BE2C (cell line): ENCODE data around the gene NRG4.

ENCODE experiments used
- DNase-seq: peaks from one replicate; pipeline ENCODE4 v3.0.0-alpha.2; 2020
- H3K27me3 ChIP-seq: fragments of 250-450 bp; sonication (Bioruptor Pico); 2 replicates; pipeline ENCODE4 v1.5.1; 2020; ENCODE audit warnings: mild to moderate bottlenecking
- H3K36me3 ChIP-seq: fragments of 250-450 bp; sonication (Bioruptor Pico); 2 replicates; pipeline ENCODE4 v1.5.1; 2020; ENCODE audit warnings: mild to moderate bottlenecking
- H3K4me1 ChIP-seq: fragments of 250-450 bp; sonication (Bioruptor Pico); 2 replicates; pipeline ENCODE4 v1.5.1; 2020
- H3K4me3 ChIP-seq: 2 replicates; pipeline ENCODE4 v1.5.1; 2011; ENCODE audit warnings: low read depth, low read length
- H3K9me3 ChIP-seq: fragments of 250-450 bp; sonication (Bioruptor Pico); 2 replicates; pipeline ENCODE4 v1.5.1; 2020
- CTCF ChIP-seq: IDR thresholded peaks from 2 replicates; pipeline ENCODE4 v1.5.1; 2012; ENCODE audit warnings: mild to moderate bottlenecking, low read depth, low read length

NRG4 gene

GRCh38 chr15:75927601-75928000, 84.6 kb downstream of the NRG4 start:
- no peaks in the 10 kb centered on the region for H3K4me1 ChIP-seq
- H3K9me3 ChIP-seq, result no peaks in the 10 kb centered on the region
- no peak overlapping the region for H3K4me3 ChIP-seq
- DNase-seq, result no peak
- no peaks in the 10 kb centered on the region for H3K27me3 ChIP-seq
- no peak for TF ChIP-seq CTCF
- peaks cover 3% of the 10 kb centered on the region for H3K36me3 ChIP-seq

GRCh38 chr15:75926931-75927330, 85.3 kb downstream of the NRG4 start:
- Histone ChIP-seq H3K36me3 (no peaks in the 10 kb centered on the region; the same call in none of the 2 replicates), H3K27me3 (no peaks in the 10 kb centered on the region), H3K4me1 (no peaks in the 10 kb centered on the region), H3K9me3 (no peaks in the 10 kb centered on the region), H3K4me3 (no peak overlapping the region)
- no peak for TF ChIP-seq CTCF
- no peak for DNase-seq

GRCh38 chr15:75925440-75925839, 86.8 kb downstream of the NRG4 start:
- no peak for TF ChIP-seq CTCF
- H3K27me3 ChIP-seq, result no peaks in the 10 kb centered on the region
- no peak for DNase-seq
- H3K36me3 ChIP-seq, result no peaks in the 10 kb centered on the region
- H3K4me1 ChIP-seq, result no peaks in the 10 kb centered on the region
- no peaks in the 10 kb centered on the region for H3K9me3 ChIP-seq
- no peak overlapping the region for H3K4me3 ChIP-seq

- Histone ChIP-seq H3K9me3 (no peaks in the 10 kb centered on the region), H3K4me1 (no peaks in the 10 kb centered on the region), H3K36me3 (no peaks in the 10 kb centered on the region), H3K4me3 (no peak overlapping the region), H3K27me3 (no peaks in the 10 kb centered on the region)
- DNase-seq, result no peak
- no peak for TF ChIP-seq CTCF
These were observed 87.6 kb downstream of the NRG4 start for GRCh38 chr15:75924576-75924975.

- no peaks in the 10 kb centered on the region for H3K4me1 ChIP-seq
- H3K4me3 ChIP-seq, result no peak overlapping the region
- H3K36me3 ChIP-seq, result no peaks in the 10 kb centered on the region
- H3K9me3 ChIP-seq, result no peaks in the 10 kb centered on the region
- H3K27me3 ChIP-seq, result no peaks in the 10 kb centered on the region
- no peak for TF ChIP-seq CTCF
- DNase-seq, result no peak
These were observed 88.5 kb downstream of the NRG4 start for GRCh38 chr15:75923756-75924155.

GRCh38 chr15:75921732-75922703, 90.2 kb downstream of the NRG4 start:
- peak; percentile 68 for TF ChIP-seq CTCF
- peaks cover 3% of the 10 kb centered on the region for H3K36me3 ChIP-seq
- H3K9me3 ChIP-seq, result no peaks in the 10 kb centered on the region
- no peaks in the 10 kb centered on the region for H3K4me1 ChIP-seq
- no peaks in the 10 kb centered on the region for H3K27me3 ChIP-seq
- peak; percentile 65 for DNase-seq
- no peak overlapping the region for H3K4me3 ChIP-seq
